GM12874 (cell line): ENCODE data around the gene AKAP13.

Source experiments
- CTCF ChIP-seq: IDR thresholded peaks from 2 replicates; pipeline ENCODE4 v1.5.1; 2011; ENCODE audit warnings: low read depth, mild to moderate bottlenecking, control low read depth, low read length, moderate library complexity; ENCODE audit not compliant: insufficient read depth

Gene AKAP13

GRCh38 chr15:85408270-85408746, 27.9 kb downstream of the AKAP13 start:
- TF ChIP-seq CTCF, result no peak

- no peak for TF ChIP-seq CTCF
Measured at GRCh38 chr15:85412066-85412465, 31.7 kb downstream of the AKAP13 start.

GRCh38 chr15:85412956-85413854, 32.8 kb downstream of the AKAP13 start:
- TF ChIP-seq CTCF, result no peak

- TF ChIP-seq CTCF, result no peak
Measured at GRCh38 chr15:85414037-85414436, 33.6 kb downstream of the AKAP13 start.

- TF ChIP-seq CTCF, result 0 out of 2 replicates have a peak, but pooled peaks have one; percentile 10
Measured at GRCh38 chr15:85414495-85414894, 34.1 kb downstream of the AKAP13 start.

- TF ChIP-seq CTCF, result no peak
Measured at GRCh38 chr15:85414991-85415390, 34.6 kb downstream of the AKAP13 start.

- TF ChIP-seq CTCF, result no peak
Measured at GRCh38 chr15:85415783-85416182, 35.4 kb downstream of the AKAP13 start.
